IPS-NIHi11 (cell line): ENCODE data around the gene MACROD1.

ENCODE experiments used
- DNase-seq: peaks from one replicate; pipeline ENCODE4 v3.0.0; 2012; ENCODE audit warnings: mixed read lengths, low spot score

MACROD1 gene

DNA sequence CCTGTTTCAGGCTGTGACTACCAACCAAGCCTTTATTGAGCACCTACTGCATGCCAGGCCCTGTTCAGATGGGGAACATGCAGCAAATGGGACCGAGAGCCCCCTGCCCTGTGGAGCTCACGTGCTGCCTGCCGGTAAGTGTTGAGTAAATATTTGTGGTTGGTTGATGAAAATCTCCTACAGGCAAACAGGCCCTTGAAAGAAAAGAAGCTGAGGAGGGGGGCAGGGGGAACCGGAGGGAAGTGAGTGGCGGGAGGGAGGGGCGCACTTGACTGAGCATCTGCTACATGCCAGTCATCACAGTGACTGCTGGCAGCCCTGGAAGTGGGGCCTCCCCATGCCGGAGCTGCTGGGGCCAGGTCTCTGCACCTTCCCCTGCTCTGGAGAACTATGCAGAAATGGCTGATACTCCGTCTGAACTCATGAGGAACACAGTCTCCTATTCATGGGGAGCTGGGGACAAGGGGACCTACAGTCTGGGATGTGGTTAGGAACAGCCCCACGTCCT, 34.2 kb downstream of the MACROD1 start:
- no peak for DNase-seq

DNA sequence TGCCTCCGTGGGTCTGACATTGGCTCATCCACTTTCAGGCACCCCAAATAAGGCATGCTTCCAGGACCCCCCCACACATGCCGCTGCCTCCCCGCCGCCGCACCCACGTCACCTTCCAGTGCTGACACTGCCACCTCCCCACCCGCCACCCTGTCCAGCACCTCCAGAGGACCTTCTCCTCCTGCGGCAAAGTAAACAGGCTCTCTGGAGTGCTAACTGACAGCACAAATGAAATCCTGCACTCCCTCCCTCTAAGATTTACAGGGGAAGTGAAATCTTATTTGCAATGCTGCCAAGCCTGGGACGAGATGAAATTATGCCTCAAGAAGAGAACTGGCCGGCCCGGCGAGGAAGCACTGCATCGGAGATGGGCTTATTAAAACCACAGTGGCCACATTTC, 35.3 kb downstream of the MACROD1 start:
- DNase-seq = no peak

DNA sequence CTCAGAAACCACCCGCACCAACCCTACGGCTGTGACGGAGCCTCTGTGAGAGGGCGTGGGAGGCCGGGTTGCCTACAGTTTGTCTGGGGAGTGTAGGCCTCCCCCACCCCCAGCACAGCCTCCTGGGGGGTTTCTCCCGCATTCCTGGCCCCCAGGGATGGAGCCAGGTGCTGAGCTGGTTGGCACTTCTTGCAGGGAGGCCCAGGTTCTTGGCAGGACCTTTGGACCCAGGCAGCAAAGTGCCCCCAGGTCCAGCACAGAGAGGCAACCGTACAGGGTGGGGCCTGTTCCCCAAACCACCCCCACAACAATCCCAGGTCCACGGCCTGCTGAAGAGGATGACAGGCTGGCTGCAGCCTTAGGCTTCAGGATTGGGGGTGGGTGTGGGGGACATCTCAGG, 36.5 kb downstream of the MACROD1 start:
- no peak for DNase-seq

DNA sequence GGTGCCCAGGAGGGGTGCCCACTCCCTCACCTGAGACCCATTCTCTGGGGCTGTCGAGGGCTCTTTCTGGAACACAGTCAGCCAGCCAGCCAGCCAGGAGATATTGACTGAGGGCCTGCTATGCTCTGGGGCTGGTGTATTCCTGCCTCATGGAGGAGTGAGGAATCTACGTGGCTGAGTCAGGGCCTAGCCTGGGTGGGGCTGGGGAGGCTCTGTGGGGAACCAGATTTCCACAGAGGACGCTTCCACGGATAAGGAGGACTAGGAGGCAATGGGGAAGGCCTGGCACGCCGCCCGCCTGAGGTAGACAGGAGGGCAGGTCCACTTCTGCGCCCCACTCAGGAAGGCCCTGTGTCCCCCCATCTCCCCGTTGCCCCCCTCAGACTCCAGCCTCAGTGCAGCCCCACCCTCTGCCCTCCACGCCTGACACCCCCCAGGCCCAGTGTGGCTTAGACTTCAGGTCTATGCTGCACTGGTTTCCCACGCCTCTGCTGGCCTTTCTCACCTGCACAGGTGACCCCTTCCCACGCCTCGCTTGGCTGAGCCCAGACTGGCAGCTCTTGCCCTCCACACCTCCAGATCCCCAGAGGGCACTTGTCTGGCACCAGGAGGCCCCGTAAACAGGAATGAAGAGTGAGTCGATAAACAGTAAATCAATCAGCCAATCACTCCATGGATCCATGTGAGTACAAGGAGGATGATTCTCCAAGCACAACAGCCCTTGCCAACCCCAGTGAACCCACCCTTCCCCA, 37.5 kb downstream of the MACROD1 start:
- no peak for DNase-seq

DNA sequence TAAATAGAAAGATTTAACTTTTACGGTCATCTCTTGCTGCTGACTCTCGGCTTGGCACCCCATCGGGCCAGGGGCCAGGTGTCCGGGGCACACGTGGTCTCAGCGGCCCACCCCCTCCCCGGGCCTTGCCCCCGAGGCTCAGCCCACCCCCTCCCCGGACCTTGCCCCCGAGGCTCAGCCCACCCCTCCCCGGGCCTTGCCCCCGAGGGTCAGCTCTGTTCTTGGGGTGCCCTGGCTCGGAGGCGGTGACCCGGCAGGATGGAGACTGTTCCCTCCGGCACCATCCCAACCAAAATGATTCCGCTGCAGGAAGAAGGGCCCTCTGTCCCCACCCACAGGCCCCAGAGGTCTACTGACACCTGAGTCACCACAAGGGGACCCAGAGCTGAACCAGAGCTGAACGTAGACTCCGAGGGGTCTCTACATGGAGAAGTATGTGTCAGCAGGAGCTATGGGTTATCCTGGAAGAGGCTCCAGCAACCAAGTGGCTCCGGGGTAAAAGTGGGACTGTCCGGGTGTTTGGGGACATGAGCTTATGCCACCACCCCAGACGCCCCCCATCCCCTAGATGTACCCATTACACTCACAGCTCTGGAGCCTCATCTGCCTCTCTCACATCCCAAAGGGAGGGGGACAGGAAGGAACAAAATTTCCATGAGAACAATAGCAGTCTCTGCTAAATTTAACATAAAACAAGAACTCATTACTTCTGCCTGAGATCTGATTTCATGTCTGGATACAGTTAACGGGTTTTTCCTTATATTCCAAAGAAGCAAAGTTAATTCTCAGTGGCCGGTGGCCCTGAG, 38.4 kb downstream of the MACROD1 start:
- DNase-seq = no peak

DNA sequence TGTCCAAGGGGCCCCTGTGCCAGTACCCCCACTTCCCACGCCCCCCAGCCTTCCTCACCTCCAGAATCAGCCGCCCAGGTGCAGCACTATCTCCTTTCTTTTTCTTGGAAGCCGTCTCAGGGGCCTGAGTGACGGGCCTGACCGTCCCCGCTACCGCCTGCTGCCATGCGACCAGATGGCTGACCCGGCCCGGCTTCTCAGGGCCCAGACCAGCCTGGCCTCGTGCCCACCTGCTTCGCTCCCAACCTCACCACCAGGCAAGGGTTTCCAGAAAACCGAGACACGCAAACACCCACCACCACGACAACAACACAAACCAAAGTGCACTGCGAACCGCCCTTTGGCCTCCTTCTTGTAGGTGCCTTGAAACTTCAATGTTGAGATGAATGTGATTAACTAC, 39.1 kb downstream of the MACROD1 start:
- DNase-seq = no peak

DNA sequence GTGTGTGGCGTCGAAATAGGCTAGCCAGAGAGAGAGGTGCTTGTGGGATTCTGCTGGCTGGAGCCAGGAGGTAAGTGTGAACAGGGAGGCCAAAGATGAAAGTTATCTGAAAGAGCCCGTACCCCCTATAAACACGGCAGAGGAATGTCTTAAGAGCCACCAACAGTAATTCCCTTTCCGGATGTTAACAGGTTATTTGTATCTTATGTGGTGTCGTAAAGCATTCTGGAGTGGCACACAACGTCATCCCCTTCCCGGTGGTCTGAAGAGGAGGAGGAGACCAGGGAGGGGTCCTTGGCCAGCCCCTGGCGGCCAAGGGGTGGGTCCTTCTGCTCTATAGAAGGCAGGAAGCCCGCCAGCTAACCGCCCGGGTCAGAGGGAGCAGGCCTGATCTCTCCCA, 39.5 kb downstream of the MACROD1 start:
- DNase-seq = no peak

DNA sequence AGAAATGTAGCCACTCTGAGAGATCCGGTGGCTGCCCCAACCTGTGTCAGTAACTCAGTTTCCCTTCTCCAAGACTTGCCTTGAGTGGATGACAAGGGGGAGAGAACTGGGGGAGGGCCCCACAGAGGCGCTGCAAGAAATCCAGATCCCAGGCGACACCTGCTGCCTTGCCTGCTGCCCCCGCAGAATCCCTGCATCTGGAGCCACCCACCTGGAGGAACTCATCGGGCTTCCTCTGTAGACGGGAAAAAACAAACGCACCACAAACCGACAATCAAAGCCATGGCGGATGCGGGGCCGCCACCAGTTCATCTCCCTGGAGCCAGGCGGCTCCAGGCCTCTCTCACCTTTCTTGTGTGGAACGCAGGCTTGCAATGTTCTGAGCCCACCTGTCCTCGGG, 40.2 kb downstream of the MACROD1 start:
- no peak for DNase-seq

DNA sequence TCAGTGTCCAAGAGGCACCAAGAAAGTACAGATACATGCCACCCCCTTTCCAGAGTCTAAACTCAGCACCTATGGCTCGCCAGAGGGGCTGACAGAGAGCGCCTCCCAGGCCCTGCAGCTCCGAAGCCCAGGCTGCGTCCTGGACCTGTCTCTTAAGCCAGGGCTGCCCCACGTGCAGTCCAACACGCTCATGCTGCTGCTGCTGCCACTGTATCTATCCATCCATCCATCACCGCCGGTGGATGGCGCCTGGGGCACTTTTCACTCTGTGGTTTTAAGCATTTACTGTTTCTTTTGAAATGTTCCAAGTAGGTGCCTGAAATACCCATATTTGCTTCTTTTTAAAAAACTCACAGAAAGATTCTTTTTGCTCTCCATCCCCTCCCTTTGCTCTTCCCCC, 41.8 kb downstream of the MACROD1 start:
- DNase-seq = no peak

DNA sequence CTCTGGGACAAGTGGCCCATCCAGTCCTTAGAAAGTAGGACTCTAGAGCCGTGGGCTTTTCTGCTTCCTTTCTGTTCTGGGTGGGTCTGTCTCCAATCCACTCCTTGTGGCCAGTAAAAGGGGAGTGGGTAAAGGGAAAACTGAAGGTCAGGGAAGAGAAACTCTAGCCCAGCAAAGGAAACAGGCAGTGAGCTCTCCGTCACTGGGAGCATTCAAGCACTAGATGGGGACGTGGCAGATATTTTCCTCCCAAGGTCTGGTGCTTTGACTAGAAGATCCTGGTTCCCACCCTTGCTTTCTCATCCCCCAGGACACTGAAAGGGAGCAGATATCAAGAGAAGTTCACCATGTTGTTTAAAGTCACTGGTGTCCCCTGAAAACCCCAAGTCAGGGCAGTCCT, 42.2 kb downstream of the MACROD1 start:
- no peak for DNase-seq

DNA sequence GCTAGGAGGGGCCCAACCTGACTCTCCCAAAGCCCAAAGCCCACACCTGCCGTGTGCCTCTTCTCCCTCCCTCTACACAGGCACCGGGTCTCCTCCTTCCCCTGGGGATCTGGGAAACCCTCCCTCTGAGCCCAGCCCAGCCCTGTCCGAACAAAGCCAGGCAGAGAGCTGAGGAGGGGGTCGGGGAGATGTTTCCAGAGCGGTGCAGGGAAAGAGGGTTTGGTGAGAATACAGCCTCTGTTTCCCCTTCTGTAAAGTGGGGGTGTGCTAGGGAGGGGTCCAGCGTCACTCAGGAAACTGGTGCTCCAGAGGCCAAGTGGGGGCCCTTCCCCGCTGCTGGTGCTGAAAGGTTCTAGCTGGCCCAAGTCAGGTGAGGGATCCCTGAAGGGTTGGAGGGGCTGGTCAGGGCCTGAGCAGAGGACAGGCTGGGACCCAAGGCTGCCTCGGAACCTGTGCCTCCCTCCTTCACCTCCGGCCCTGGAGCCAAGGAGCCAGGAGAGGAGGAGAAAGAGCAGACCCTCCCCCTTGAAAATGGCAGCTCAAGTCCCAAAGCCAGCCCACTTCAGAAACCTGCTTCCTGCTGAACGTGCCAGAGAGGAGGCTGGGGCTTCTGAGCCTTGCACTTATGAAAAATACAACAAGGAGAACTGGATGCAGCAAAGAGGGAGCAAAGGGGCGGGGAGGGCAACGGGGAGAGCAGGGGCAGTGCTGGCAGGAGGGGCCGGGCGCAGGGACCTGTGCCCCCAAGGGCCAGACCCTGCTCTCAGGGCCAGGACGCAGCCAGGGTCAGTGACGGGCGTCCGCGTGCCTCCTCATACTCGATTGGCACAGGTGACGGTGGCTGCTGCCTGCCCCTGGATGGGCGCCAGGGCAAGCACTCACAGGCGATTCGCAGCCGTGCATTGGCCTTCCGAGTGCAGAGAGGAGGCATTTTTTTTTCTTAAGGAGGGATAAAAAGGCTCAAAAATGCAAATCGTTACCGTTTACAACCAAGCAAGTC, 43.2 kb downstream of the MACROD1 start:
- DNase-seq = peak; percentile 59

DNA sequence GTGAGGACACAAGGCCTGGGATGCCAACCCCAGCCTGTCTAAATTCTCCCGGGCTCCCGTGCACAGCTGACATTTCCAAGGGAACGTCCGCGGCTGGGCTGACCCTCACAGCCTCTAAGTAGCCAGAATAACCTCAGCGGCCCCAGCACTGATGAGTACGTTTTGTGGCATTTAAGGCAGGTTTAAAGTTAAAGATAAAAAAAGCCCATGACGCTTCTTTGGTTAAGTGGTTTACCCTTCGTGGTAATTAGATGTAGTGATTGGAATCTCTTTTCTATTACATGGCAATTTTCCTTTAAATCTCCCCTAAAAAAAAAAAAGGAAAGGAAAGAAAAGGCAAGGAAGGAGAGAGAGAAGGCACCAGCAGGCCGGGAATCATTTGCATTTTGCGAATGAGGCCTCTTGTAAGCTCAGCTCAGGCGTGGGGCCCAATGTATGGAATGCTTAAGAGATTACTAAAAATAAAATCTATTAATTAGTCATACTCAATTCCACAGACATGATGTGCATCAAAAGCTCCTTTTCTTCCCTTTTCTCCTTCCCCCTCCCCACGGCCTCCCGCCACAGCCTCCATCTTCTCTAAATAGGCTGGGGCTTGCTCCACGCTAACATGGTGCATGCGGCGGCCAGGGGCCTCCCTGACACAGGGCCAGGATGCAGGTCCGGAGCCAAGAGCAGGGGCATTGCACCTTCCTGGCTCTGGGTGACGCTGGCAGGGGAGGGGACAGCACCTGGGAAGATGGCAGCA, 44.1 kb downstream of the MACROD1 start:
- DNase-seq = no peak

DNA sequence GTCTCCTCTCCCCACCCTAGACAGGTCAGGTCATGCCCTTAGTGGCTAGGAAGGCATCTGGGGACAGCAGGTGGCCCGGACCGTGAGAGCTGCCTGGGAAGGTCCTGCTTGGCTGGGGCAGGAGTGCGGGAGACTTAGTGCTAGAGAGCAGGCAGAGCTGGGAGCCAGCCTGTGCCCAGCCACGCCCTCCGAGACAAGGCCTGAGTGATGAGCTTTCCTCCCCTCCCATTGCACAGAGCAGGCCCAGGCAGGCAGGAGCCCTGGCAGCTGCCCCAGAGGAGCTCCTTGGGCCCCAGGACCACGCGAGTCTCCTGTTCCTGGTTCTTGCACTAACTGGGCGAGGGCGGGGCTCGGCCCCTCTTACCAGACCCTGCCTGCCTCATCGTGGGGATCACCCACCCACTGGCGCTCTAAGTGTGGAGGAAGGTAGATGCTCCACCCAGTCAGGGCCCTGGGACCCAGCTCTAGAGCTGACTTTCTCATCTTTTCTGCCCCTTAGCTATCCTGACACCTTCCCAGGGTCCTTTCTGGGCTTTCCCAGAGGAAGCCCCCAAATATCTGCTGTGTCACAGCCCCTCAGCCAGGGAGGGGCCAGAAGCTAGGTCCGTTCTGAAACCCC, 44.9 kb downstream of the MACROD1 start:
- DNase-seq = no peak

DNA sequence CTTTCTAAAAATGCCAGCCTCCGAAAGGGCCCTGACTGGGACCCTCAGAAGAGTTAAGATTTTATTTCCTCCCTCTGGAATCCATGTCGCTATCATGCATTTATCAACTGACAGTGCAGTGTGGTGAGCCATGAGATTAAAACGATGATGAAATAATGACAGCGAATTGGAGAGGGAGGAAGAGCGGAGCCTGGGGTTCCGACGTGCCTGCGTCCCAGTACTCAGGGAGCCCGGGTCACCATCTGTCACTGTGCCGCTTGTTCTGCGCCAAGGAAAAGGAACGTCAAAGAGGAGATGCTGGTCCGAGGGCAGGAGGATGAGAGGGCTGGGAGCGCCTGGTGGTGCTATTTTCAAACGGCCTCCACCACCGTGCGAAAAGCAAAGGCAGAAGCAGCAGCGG, 46.2 kb downstream of the MACROD1 start:
- DNase-seq = no peak

DNA sequence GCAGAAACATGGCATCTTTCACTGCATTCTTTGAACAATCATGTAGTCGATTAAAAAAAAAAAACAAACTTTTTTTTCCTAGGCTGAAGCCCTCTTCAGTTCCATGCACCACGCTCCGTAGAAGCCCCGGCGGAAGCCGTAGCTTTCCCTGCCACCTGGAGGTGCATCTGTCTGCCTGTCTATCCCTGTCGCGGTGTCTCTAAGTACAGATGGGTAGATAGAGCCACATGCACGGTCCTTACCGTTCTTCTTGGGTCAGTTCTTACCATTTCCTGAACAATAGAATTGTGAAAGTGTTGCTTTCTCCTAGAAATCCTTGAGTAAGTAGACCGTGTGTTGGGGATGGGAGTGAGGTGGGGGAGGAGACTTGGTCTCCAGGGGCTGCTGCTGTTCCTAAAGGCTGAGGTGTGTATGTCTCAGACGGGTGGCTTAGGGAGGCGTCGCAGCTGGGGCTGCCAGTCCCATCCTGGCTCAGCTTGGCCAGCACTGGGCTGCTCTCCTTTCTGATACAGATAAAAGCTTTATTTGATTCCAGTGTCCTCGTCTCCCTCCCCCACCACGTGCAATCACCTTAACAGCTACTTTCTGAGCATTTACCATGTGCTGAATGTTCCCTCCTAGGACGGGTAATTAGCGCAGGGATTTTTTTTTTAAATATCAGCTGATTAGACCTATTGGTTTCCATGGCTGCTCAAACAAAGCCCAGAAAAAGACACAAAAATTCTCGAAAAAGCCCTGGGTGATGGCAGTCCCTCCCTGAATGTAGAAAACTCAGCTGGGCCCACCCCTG, 46.8 kb downstream of the MACROD1 start:
- no peak for DNase-seq

DNA sequence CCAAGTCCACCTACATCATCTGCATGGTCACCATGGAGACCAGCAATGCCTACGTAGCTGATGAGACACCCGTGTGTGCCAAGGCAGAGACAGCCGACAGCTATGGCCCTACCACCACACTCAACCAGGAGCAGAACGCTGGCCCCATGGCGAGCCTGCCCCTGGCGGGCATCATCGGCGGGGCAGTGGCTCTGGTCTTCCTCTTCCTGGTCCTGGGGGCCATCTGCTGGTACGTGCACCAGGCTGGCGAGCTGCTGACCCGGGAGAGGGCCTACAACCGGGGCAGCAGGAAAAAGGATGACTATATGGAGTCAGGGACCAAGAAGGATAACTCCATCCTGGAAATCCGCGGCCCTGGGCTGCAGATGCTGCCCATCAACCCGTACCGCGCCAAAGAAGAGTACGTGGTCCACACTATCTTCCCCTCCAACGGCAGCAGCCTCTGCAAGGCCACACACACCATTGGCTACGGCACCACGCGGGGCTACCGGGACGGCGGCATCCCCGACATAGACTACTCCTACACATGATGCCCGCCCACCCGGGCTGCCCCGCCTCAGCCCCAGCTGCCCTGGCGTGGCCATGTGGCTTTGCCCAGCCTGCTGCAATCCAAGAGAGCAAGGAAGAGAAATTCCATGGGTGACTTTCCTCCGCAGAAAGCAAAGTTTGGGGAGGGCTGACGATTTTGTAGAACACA, 48.0 kb downstream of the MACROD1 start:
- DNase-seq = no peak

DNA sequence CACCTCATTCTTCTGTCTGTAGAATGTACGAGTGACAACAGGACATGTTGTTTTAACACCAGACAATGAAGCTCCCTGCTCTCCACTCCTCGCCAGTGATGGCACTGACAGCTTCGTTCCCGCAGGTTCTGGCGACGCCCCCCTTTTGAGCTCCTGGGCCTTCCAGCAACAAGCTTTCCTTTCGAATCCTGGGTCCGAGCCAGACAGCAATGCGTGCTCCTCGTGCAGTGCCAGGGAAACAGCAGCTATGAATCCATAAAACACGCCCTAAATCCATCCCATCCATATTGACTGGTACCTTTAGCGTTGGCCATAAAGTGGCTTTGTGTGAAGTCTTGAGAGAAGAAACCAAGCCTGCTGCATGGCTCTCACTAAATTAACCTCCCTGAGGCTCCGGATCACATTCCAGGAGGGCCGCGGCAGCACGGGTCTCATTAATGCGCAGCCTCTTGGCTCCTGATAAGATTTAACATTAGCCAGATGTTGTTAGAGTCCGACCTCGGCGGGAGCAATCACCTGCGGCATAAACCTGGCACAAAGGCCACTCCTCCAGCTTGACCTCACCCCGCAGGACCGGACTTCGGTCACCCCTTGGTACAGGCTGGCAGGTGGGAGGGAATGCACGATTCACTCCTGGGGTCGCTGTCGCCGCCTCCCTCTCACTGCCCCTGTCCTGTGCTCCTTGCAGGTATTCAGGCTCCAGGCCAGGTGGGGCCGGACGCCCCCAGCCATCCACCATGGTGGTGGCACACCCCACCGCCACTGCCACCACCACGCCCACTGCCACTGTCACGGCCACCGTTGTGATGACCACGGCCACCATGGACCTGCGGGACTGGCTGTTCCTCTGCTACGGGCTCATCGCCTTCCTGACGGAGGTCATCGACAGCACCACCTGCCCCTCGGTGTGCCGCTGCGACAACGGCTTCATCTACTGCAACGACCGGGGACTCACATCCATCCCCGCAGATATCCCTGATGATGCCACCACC, 50.1 kb downstream of the MACROD1 start:
- DNase-seq = no peak

DNA sequence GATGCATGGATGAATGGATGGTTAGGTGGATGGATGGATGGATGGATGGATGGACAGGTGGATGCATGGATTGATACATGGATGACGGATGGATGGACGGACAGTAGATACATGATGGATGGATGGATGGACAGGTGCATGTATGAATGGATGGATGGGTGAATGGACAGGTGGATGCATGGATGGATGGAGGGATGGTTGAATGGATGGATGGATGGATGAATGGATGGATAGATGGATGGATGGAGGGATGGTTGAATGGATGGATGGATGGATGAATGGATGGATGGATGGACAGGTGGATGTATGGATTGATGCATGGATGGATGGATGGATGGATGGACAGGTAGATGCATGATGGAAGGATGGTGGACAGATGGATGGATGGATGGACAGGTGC, 51.7 kb downstream of the MACROD1 start:
- DNase-seq = no peak
